NOMO-1 treated with DMSO at 0.1 percent for 48 hours (cell line): Measurements from ENCODE around the gene CCDC137.

Experiments used
- DNase-seq: peaks from one replicate; lab custom pipeline; 2025; ENCODE audit not compliant: unreplicated experiment; lab: John Stamatoyannopoulos, UW

Gene CCDC137

GRCh38 chr17:81682565-81683207 lies 16.1 kb downstream of the CCDC137 start:
- no peak for DNase-seq

- no peak for DNase-seq
Measured at GRCh38 chr17:81683208-81683583, 16.7 kb downstream of the CCDC137 start.

- peak; percentile 98 for DNase-seq
Measured at GRCh38 chr17:81683584-81684441, 17.3 kb downstream of the CCDC137 start, which contains the start of the genes ARL16 and HGS. Gene ARL16 (minus strand): TSS chr17:81683797. CDS start chr17:81683753, 44 bp downstream. Gene HGS (plus strand): TSS chr17:81684011. CDS start chr17:81684067, 56 bp downstream.

- no peak for DNase-seq
Measured at GRCh38 chr17:81684442-81684911, 17.9 kb downstream of the CCDC137 start.

GRCh38 chr17:81685108-81685507 lies 18.6 kb downstream of the CCDC137 start:
- no peak for DNase-seq

GRCh38 chr17:81686614-81687013 lies 20.1 kb downstream of the CCDC137 start:
- DNase-seq = no peak

GRCh38 chr17:81687770-81688541 lies 21.4 kb downstream of the CCDC137 start:
- no peak for DNase-seq

- DNase-seq = no peak
Measured at GRCh38 chr17:81688616-81689015, 22.1 kb downstream of the CCDC137 start.

- no peak for DNase-seq
Measured at GRCh38 chr17:81690066-81690465, 23.5 kb downstream of the CCDC137 start.

- DNase-seq = no peak
Measured at GRCh38 chr17:81690549-81690948, 24.0 kb downstream of the CCDC137 start.

- DNase-seq = no peak
Measured at GRCh38 chr17:81691196-81691595, 24.7 kb downstream of the CCDC137 start.

- no peak for DNase-seq
Measured at GRCh38 chr17:81691608-81692007, 25.1 kb downstream of the CCDC137 start.

- DNase-seq = no peak
Measured at GRCh38 chr17:81693509-81694210, 27.1 kb downstream of the CCDC137 start.

- DNase-seq = no peak
Measured at GRCh38 chr17:81694810-81695209, 28.3 kb downstream of the CCDC137 start.

- no peak for DNase-seq
Measured at GRCh38 chr17:81695211-81695610, 28.7 kb downstream of the CCDC137 start.

GRCh38 chr17:81695801-81696200 lies 29.3 kb downstream of the CCDC137 start:
- no peak for DNase-seq

GRCh38 chr17:81696218-81696941 lies 29.8 kb downstream of the CCDC137 start:
- no peak for DNase-seq

- DNase-seq = no peak
Measured at GRCh38 chr17:81697261-81698044, 30.9 kb downstream of the CCDC137 start.
